GM18870 (cell line): Measurements from ENCODE around the gene ENPP5.
"Not testable (repeated sequence)": the region's sequence is repeated elsewhere in the genome, so short reads cannot be mapped to it uniquely, and the experiment has no call there.

Experiments
- ATAC-seq: cut with Tn5 transposase; IDR thresholded peaks from one replicate; pipeline ENCODE4 v1.9.1; 2021; ENCODE audit warnings: moderate library complexity; ENCODE audit not compliant: unreplicated experiment

Gene ENPP5

DNA sequence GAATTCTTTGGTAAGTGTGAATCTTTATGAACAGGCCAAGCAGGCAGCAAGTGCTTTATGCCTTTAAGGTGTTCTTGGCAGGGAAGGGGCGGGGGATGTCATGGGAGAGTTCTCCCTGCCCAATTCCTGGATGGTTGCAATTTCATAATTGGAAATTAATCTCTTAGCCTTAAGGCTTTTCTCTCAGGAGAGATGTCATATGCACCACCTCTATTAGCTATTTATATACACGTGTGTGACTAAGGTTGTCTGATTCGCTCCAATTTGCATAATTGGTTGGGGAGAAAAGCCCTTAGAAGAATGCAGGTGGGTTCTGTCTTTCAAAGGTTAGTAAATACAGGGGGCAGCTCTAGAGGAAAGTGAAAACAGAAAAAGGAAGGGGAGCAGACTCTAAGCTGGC is 5.2 kb upstream of the ENPP5 start:
- ATAC-seq: no peak

DNA sequence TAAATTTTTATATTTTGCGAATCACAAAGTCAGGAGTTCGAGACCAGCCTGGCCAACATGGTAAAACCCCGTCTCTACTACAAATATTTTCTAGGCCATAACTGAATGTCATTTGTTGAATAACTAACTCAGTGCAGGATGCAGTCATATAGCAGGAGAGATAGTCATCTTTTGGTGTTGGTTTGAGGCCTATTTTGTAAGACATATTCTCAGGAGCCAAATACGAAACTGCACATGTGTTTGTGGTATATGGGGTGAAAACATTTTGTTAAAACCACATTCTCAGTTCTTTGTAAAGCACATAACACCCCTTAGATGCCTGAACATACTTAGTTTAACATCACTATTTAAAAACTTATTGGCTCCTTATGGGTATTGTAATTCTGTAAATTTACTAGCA is 4.7 kb upstream of the ENPP5 start:
- peak; percentile 92 for ATAC-seq

DNA sequence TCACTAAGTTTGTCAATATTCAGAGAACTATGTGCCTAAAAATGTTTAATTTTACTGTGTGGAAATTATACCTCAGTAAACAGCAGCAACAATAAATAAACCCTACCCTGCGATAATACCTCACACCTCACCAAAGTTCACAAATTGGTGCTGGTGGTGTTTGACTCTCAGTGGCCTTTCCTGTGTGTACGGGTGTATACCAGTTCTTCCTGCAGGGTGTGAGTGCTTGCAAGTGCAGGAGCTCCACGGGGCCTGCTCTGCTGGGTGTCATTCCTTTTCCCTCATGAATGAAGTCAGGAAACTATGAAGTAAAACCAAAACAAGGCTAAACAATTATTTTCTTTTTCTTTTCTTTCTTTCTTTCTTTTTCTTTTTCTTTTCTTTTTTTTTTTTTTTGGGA is 4.1 kb upstream of the ENPP5 start:
- ATAC-seq: no peak

DNA sequence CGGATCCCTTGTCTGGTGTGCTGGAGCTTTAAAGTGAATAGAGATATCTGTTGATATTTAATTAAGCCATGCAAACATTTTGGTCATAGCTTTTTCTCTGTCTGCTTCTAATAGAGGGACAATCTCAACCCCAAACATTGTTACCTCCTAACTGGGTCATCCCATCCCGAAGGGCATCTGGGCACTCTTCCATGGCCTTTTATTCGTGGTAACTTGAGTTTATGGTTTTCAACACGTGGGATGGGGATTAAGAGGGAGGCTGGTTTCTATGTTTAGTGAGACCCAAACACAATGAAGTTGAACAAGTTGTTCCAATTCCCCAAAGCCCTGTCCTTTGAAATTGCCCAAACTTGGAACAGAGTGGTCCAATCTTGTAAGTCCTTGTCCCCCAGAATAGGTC is 1.4 kb upstream of the ENPP5 start:
- ATAC-seq: no peak

DNA sequence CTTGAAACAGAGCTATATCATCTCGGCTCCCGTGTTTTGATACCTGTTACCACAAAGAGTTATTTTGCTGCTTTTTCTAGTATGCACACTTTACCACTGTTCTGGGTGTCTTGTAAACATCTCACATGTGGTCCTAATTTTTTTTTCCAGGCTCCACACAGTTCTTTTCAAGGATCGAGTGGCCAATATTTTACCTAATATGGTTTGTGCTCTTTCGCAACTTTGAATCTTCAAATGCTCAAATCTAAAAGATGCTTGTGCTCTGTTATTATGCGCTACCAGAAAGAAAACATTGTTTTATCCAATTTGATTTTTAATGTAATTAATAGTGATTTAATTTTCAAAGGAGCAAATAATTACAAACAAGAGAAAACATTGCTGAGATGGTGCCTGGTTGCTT is 10.7 kb downstream of the ENPP5 start:
- no peak for ATAC-seq

DNA sequence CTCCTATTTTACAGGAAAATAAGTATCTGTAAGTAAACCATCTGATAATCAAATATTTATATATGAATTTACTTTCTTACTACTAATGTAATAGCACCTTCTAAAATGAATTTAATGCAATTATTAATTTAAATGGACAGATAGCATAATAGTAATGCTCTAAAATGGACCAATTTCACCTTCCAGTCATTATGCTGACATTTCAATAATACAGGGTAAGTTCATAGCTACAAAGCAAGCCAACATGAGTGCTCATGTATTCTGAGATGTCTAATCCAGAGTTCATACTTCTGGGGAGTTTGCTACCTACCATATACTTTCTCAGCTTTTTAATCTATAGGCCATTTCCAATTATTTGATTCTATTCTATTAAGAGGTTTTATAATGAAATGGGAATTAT is 11.6 kb downstream of the ENPP5 start:
- no peak for ATAC-seq

DNA sequence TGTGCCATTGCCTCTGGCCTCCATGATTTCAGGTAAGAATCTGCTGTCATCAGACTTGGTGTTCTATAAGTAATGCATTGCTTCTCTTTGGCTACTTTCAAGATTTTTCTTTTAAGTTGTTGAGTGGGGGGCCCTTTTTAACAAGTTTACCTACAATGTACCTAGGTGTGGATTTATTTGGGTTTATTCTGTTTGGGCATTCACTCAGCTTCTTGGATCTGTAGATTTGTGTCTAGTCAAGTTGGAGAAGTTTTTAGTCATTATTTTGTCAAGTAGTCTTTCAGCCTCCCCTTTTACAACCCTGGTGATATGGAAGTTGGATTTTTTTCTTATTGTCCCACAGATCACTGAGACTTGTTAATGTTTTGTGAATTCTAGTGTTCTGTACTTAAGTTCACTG is 14.1 kb downstream of the ENPP5 start:
- no peak for ATAC-seq

DNA sequence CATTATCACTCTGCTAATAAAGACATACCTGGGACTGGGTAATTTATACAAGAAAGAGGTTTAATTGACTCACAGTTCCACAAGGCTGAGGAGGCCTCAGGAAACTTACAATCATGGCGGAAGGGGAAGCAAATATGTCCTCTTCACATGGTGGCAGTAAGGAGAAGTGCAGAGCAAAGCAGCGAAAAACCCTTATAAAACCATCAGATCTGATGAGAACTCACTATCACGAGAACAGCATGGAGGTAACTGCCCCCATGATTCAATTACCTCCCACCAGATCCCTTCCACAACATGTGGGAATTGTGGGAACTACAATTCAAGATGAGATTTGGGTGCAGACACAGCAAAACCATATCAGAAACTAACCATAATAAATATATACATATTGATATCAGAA is 21.7 kb downstream of the ENPP5 start:
- ATAC-seq: not testable (repeated sequence)

DNA sequence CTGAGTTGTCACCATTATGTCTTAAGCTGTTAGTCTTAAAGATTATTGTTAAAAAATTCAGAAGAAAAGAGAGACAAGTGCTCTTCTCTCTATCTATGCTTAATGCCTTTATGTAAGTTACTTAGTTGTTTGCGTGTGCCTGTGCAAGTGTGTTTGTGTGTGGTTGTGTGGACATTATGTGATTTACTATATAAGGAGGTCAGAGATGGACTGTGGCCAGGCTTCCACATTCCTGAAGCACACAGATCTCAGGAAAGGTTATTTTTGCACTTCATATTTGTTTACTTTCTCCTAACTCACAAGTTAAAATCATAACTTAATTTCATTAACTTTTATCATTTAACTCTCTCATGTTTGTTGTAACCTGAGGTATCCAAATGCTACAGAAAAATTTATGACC is 26.5 kb downstream of the ENPP5 start:
- ATAC-seq: no peak

DNA sequence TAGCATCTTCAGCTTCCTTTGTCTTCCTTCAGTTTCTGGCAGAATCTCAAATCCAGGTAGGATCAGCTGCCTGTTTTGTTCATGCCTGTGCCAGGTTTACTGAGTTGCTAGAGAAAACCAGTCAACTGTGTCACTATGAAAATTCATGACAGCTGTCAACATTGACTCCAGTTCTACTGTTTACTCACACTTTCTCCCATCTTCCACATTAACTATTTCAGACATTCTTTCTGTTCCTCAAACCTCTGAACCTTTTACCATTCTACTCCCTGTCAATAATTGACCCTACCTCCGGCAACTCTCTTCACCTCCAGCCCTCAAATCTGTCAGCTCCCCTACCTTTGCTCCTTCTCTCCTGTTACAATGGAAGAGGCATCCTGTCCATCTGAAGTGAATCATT is 32.5 kb downstream of the ENPP5 start:
- ATAC-seq: peak; percentile 82

DNA sequence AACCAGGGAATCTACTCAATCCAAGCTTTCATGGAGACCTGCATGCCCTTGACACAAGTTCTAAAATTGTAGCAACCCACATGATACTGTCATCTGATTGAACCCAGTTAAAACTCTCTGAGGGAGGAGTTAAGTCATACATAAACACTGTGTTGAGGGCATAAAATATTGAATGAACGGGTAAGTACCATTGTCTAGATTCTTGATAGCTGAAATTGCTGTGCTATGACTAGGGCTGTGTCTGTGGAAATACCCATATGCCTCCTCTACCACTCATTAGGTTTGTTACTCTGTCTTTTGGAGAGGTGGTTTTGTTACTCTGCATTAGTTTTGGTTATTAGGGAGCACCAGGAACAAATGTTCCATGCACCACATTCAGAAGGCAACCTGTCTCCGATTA is 33.4 kb downstream of the ENPP5 start:
- peak; percentile 50 for ATAC-seq

DNA sequence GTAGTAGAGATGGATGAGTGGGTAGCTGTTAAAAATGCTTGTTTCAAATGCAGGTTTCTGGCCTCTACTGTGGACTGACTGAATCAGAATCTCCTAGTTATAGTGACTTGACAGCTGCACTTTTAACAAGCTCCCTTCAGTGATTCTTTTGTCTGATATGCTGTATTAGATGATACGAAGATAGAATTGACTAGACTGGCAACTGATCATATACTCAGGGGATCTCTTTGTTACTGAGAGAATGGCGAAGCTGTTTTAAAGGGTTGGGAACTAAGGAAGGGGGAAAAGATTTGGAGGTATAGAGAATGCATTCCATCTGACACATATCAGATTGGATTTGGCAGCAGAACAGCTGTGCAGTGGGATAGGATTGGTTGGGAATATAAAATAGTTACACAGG is 33.9 kb downstream of the ENPP5 start:
- no peak for ATAC-seq

DNA sequence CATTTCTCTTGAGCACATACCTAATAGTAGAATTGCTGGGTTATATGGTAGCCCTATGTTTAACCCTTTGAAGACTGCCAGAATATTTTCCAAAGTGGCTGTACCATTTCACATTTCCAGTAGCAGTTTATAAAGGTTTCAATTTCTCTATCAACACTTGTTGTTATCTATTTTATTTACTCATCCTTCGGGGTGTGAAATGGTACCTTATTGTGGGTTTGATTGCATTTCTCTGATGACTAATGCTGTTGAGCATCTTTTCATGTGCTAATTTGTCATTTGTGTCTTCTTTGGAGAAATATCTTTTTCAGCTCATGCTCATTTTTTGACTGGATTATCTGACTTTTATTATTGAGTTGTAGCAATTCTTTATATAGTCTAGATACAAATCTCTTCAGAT is 35.6 kb downstream of the ENPP5 start:
- no peak for ATAC-seq

DNA sequence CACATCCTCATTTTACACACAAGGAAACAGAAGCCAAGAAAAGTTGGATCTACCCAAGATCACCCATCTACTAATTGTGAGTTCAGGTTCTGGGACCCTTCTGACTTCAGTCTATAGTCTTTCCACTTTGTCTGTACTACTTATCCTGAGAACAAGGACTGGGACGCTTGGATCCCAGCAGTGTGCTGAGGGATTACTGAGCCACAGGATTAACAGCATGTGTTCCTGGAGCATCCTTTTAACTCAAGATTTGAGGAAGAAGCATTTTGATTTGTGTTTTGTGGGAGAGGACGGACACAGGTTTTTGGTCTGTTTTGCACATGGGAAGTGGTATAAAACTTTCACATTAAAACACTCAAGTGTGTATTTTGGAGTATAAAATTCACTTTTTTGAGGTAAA is 36.6 kb downstream of the ENPP5 start:
- ATAC-seq: no peak

DNA sequence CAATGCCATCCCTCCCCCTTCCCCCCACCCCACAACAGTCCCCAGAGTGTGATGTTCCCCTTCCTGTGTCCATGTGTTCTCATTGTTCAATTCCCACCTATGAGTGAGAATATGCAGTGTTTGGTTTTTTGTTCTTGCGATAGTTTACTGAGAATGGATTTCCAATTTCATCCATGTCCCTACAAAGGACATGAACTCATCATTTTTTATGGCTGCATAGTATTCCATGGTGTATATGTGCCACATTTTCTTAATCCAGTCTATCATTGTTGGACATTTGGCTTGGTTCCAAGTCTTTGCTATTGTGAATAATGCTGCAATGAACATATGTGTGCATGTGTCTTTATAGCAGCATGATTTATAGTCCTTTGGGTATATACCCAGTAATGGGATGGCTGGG is 39.5 kb downstream of the ENPP5 start:
- ATAC-seq: not testable (repeated sequence)

DNA sequence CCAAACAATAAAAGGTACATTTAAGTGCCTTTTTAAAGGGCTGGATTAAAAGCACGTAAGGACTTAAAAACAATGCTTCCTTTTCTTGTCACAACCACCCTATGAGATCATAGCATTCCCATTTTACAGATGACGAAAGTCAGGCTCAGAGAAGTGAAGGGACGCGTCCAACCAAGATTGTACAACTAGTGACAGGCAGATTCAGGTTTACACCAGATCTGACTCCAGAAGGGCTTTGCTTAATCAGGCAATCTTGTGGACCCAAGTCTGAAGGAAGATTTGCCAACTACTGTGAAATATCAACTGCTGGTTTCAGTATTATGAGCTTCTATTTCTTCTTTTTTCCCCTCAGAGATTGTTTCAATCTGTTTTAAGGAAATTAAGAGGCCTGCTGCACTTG is 40.1 kb downstream of the ENPP5 start:
- no peak for ATAC-seq

DNA sequence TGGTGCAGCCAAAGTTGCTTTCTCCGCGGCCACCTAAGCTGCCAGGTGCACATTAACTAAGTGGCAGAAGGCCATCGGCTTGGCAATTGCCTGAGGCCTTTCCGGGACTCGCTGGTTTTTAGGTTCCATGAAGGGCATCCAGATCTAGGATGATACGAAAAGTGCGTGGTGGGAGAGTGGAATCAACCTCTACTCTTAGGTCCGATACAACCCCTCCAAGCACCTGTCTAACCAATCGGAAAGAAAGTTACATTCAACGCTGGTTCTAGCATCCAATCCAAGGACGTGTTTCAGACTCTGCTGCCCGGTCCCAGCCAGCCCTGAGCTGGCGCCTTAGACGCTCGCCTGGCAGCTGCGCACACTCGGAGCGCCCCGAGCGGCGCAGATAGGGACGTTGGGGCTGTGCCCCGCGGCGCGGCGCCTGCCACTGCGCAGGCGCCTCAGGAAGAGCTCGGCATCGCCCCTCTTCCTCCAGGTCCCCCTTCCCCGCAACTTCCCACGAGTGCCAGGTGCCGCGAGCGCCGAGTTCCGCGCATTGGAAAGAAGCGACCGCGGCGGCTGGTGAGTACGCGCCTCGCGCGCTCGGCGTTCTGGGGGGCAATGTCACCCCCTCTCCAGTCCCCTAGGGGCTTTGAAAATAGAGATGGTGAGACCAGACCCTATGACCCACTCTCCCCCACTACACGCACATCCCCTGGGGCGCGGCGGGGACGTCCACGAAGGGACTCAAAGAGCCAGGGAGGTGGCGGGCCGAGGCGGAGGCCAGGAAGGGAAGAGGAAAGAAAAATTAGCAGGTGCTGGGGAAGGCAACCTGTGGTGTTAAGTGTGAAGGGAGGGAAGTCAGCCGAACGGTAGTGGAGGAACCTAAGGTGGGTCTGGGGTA is 40.9 kb downstream of the ENPP5 start, which contains the start of gene ENPP4:
Gene ENPP4 (plus strand): TSS at position 361 of the 883 bp plus-strand sequence. CDS start 9,595 bp downstream, outside the sequence.
- peak; percentile 98 for ATAC-seq

DNA sequence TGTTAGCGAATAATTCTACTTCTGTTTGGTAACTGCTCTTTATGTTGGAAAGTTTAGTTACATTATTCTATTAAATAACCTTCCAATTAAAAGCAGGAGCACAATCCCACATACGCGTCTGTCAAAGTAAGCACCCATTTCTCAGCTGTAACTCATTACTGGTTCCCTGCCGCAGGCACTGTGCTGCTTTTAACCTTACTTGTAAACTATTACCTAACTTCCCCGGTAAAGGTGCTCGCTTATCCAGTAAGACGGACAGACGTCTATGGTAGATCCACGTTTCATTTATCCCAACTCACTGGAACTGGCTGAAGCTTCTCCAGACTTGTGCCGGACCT is 41.5 kb downstream of the ENPP5 start:
- ATAC-seq: peak; percentile 8

DNA sequence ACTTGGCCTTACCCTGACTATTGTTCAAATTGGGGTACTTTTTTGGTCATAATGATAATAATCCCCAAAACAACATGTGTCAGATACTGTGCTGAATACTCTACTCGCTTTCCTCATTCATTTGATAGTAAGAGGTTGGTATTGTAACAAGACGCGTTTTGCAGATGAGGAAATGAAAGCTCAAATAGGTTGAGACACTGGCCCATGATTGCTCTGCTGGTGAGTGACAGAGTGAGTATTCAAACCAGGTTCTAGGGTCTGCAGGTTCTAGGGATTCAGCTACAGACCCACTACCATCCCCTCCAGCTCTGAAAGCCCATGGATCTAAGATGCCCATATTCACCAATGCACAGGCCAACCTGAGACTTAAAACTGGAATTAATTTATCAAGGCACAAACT is 42.3 kb downstream of the ENPP5 start:
- peak; percentile 33 for ATAC-seq

DNA sequence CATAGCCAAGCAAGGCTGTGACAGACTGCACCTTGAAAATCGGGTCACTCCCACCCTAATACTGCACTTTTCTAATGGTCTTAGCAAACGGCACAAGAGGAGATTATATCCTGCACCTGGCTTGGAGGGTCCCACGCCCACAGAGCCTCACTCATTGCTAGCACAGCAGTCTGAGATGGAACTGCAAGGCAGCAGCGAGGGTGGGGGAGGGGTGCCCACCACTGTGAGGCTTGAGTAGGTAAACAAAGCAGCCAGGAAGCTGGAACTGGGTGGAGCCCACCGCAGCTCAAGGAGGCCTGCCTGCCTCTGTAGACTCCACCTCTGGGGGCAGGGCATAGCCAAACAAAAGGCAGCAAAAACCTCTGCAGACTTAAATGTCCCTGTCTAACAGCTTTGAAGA is 51.1 kb downstream of the ENPP5 start:
- not testable (repeated sequence) for ATAC-seq

DNA sequence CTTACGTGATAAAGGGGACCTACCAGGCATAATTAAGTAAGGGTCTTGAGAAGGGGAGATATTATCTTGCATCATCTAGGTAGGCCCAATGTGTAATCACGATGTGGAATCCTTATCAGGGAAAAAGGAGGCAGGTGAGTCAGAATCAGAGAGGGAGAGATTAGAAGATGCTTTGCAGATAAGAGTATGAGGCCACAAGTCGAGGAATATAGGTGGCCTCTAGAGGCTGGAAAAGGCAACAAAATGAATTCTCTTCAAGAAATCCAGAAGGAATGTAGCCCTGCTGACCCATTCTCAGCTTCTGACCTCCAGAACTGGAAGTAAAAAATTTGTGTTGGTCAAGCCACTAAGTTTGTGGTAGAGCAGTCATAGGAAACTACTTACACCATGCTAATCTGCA is 51.9 kb downstream of the ENPP5 start:
- no peak for ATAC-seq

DNA sequence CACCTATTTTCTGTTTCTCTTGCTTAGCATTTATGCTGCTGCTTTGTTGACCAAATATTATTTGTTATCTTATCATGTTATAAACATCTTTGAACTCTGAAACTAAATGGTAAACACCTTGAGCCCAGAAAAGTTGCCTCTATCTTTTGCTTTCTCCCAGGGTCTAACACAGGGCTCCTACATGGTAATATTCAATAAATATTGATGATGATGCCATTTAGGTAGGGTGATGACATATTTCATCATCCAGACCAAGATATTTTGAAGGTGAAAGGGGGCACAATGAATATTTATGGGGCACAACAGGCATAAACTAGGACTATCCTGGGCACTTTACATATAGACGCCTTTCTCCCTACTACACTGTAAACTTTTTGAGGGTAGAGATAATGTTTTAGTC is 52.6 kb downstream of the ENPP5 start:
- no peak for ATAC-seq

DNA sequence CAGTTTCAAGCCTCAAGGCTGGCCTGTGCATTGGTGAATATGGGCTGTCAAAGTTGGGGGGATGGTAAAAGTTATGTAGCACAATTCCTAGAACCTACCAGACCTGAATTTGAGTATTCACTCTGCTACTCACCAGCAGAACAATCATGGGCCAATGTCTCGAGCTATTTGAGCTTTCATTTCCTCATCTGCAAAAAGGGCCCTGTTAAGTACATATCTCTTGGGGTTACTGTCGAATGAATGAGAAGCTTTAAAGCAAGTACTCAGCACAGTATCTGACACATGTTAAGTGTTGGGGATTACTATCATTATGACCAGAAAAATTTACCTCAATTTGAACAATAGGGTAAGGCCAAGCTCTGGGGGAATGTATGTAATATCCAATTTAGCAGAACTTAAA is 54.5 kb downstream of the ENPP5 start:
- no peak for ATAC-seq
